Naive B cell (primary cell): Measurements from ENCODE around the gene TCF12. TPM values are rescaled to one million over a fixed set of nuclear protein-coding genes. Genes with fewer than 3 reads are reported as not detected.

Experiments used
- ATAC-seq, 2 donors: fragments of 150-1000 bp; cut with Tn5 transposase; 2 replicates each; pipeline ENCODE4 v1.10.0; 2021; ENCODE audit warnings: low read depth in 2 of 2, mild to moderate bottlenecking in 2 of 2, moderate library complexity in 2 of 2
- DNase-seq: peaks from one replicate; pipeline ENCODE4 v3.0.0; 2022
- H3K27ac Mint-ChIP-seq, 6 donors: one replicate each; pipeline ENCODE4 v1.8.0; 2020 to 2022; ENCODE audit warnings: mild to moderate bottlenecking in 6 of 6, mixed read lengths in 6 of 6, moderate library complexity in 5 of 6, inconsistent platforms in 2 of 6
- H3K27me3 Mint-ChIP-seq, 3 donors: one replicate each; pipeline ENCODE4 v1.8.0; 2021 to 2022; ENCODE audit warnings: mixed read lengths in 3 of 3, mild to moderate bottlenecking in 1 of 3
- H3K36me3 Mint-ChIP-seq, 2 donors: one replicate each; pipeline ENCODE4 v1.8.0; 2020 to 2022; ENCODE audit warnings: mixed read lengths in 2 of 2, inconsistent platforms in 1 of 2, mild to moderate bottlenecking in 1 of 2
- H3K4me1 Mint-ChIP-seq, 3 donors: one replicate each; pipeline ENCODE4 v1.8.0; 2020 to 2022; ENCODE audit warnings: mixed read lengths in 3 of 3, inconsistent platforms in 1 of 3, mild to moderate bottlenecking in 1 of 3, moderate library complexity in 1 of 3
- H3K4me3 Mint-ChIP-seq, 8 donors: one replicate each; pipeline ENCODE4 v1.8.0; 2020 to 2022; ENCODE audit warnings: mild to moderate bottlenecking in 8 of 8, mixed read lengths in 8 of 8, moderate library complexity in 8 of 8, inconsistent platforms in 2 of 8
- H3K9me3 Mint-ChIP-seq, 7 donors: one replicate each; pipeline ENCODE4 v1.8.0; 2020 to 2022; ENCODE audit warnings: mixed read lengths in 7 of 7, mild to moderate bottlenecking in 5 of 7, inconsistent platforms in 2 of 7, moderate library complexity in 1 of 7
- polyA plus RNA-seq, 6 donors: library from polyadenylated mRNA; unstranded; fragments of 300-500 nt; fragmentation: Illumina TruSeq; gene quantifications; one replicate each; pipeline ENCODE4 v1.2.3, GENCODE V29; 2021; ENCODE audit warnings: low read depth in 6 of 6

The TCF12 gene
- polyA plus RNA-seq, 6 donors from 2014 or later, result 42.0 to 70.9 (median 56.1) TPM

GRCh38 chr15:56960116-56960515 lies 41.7 kb downstream of the TCF12 start:
- Mint-ChIP-seq H3K9me3 (peaks cover 0 to 27% (median 16%) of the 10 kb centered on the region in 7 donors), H3K27me3 (no peaks in the 10 kb centered on the region), H3K36me3 (peaks cover 9 to 11% of the 10 kb centered on the region in 2 donors), H3K27ac (no peak overlapping the region), H3K4me3 (no peak overlapping the region), H3K4me1 (peaks cover 23 to 34% (median 26%) of the 10 kb centered on the region in 3 donors)
- DNase-seq, result no peak
- no peak for ATAC-seq

GRCh38 chr15:56963126-56963525 lies 44.7 kb downstream of the TCF12 start:
- peaks cover 0 to 5% of the 10 kb centered on the region in 2 donors for H3K36me3 Mint-ChIP-seq
- no peak overlapping the region for H3K4me3 Mint-ChIP-seq
- no peaks in the 10 kb centered on the region for H3K27me3 Mint-ChIP-seq
- H3K9me3 Mint-ChIP-seq, result peaks cover 0 to 2% (median 0%) of the 10 kb centered on the region in 7 donors
- peak overlapping the region in 2 of 6 donors; percentile 1 to 21 for H3K27ac Mint-ChIP-seq
- ATAC-seq (no peak), DNase-seq (no peak)
- H3K4me1 Mint-ChIP-seq, result peaks cover 24 to 32% (median 30%) of the 10 kb centered on the region in 3 donors

- no peak for ATAC-seq
- Mint-ChIP-seq H3K9me3 (no peaks in the 10 kb centered on the region), H3K4me1 (peaks cover 22 to 33% (median 30%) of the 10 kb centered on the region in 3 donors), H3K27ac (peak overlapping the region in 3 of 6 donors; percentile 4 to 21 (median 10)), H3K36me3 (peaks cover 0 to 5% of the 10 kb centered on the region in 2 donors), H3K27me3 (no peaks in the 10 kb centered on the region), H3K4me3 (peak overlapping the region in 1 of 8 donors; percentile 16)
- DNase-seq, result no peak
These were observed 45.3 kb downstream of the TCF12 start for GRCh38 chr15:56963710-56964109.

- H3K36me3 Mint-ChIP-seq, result peaks cover 0 to 5% of the 10 kb centered on the region in 2 donors
- no peak overlapping the region for H3K4me3 Mint-ChIP-seq
- no peaks in the 10 kb centered on the region for H3K9me3 Mint-ChIP-seq
- peak overlapping the region in 2 of 6 donors; percentile 5 to 31 for H3K27ac Mint-ChIP-seq
- ATAC-seq, result no peak
- H3K4me1 Mint-ChIP-seq, result peaks cover 27 to 37% (median 35%) of the 10 kb centered on the region in 3 donors
- H3K27me3 Mint-ChIP-seq, result no peaks in the 10 kb centered on the region
- no peak for DNase-seq
These were observed 45.7 kb downstream of the TCF12 start for GRCh38 chr15:56964182-56964581.

GRCh38 chr15:56965231-56966013 lies 47.0 kb downstream of the TCF12 start:
- Mint-ChIP-seq H3K4me1 (peaks cover 33 to 47% (median 43%) of the 10 kb centered on the region in 3 donors), H3K36me3 (peaks cover 0 to 5% of the 10 kb centered on the region in 2 donors), H3K27ac (peak overlapping the region in 1 of 6 donors; percentile 12), H3K9me3 (no peaks in the 10 kb centered on the region), H3K4me3 (no peak overlapping the region), H3K27me3 (no peaks in the 10 kb centered on the region)
- DNase-seq (no peak), ATAC-seq (no peak)

- ATAC-seq (no peak), DNase-seq (no peak)
- Mint-ChIP-seq H3K4me1 (peaks cover 42 to 56% (median 55%) of the 10 kb centered on the region in 3 donors), H3K27ac (peak overlapping the region in 1 of 6 donors; percentile 11), H3K36me3 (peaks cover 0 to 5% of the 10 kb centered on the region in 2 donors), H3K4me3 (no peak overlapping the region), H3K27me3 (no peaks in the 10 kb centered on the region), H3K9me3 (no peaks in the 10 kb centered on the region)
These were observed 48.9 kb downstream of the TCF12 start for GRCh38 chr15:56967336-56967735.

- ATAC-seq, result no peak
- Mint-ChIP-seq H3K27ac (peak overlapping the region in 1 of 6 donors; percentile 65), H3K9me3 (no peaks in the 10 kb centered on the region), H3K27me3 (no peaks in the 10 kb centered on the region), H3K4me3 (peak overlapping the region in 1 of 8 donors; percentile 70), H3K36me3 (peaks cover 0 to 5% of the 10 kb centered on the region in 2 donors), H3K4me1 (peaks cover 46 to 59% (median 57%) of the 10 kb centered on the region in 3 donors)
- no peak for DNase-seq
These were observed 49.8 kb downstream of the TCF12 start for GRCh38 chr15:56968256-56968655.

GRCh38 chr15:56968821-56969220 lies 50.4 kb downstream of the TCF12 start:
- DNase-seq (no peak), ATAC-seq (no peak)
- no peaks in the 10 kb centered on the region for H3K27me3 Mint-ChIP-seq
- H3K36me3 Mint-ChIP-seq, result peaks cover 0 to 5% of the 10 kb centered on the region in 2 donors
- peak overlapping the region in 1 of 8 donors; percentile 17 for H3K4me3 Mint-ChIP-seq
- no peak overlapping the region for H3K27ac Mint-ChIP-seq
- peaks cover 44 to 57% (median 53%) of the 10 kb centered on the region in 3 donors for H3K4me1 Mint-ChIP-seq
- H3K9me3 Mint-ChIP-seq, result no peaks in the 10 kb centered on the region

- DNase-seq (no peak), ATAC-seq (no peak)
- Mint-ChIP-seq H3K27ac (peak overlapping the region in 1 of 6 donors; percentile 11), H3K36me3 (peaks cover 0 to 5% of the 10 kb centered on the region in 2 donors), H3K4me3 (no peak overlapping the region), H3K27me3 (no peaks in the 10 kb centered on the region), H3K4me1 (peaks cover 40 to 53% (median 48%) of the 10 kb centered on the region in 3 donors), H3K9me3 (no peaks in the 10 kb centered on the region)
These were observed 50.9 kb downstream of the TCF12 start for GRCh38 chr15:56969265-56969895.

GRCh38 chr15:56971571-56971970 lies 53.1 kb downstream of the TCF12 start:
- Mint-ChIP-seq H3K4me3 (no peak overlapping the region), H3K4me1 (peaks cover 39 to 51% (median 45%) of the 10 kb centered on the region in 3 donors), H3K27ac (peak overlapping the region in 2 of 6 donors; percentile 3 to 49), H3K27me3 (no peaks in the 10 kb centered on the region), H3K9me3 (peaks cover 0 to 1% (median 0%) of the 10 kb centered on the region in 7 donors), H3K36me3 (peaks cover 0 to 5% of the 10 kb centered on the region in 2 donors)
- no peak for ATAC-seq
- DNase-seq, result no peak

GRCh38 chr15:56972016-56972415 lies 53.6 kb downstream of the TCF12 start:
- no peaks in the 10 kb centered on the region for H3K27me3 Mint-ChIP-seq
- DNase-seq, result no peak
- H3K9me3 Mint-ChIP-seq, result peaks cover 0 to 1% (median 0%) of the 10 kb centered on the region in 7 donors
- peaks cover 39 to 52% (median 47%) of the 10 kb centered on the region in 3 donors for H3K4me1 Mint-ChIP-seq
- ATAC-seq, result no peak
- no peak overlapping the region for H3K27ac Mint-ChIP-seq
- H3K36me3 Mint-ChIP-seq, result peaks cover 0 to 5% of the 10 kb centered on the region in 2 donors
- no peak overlapping the region for H3K4me3 Mint-ChIP-seq

- DNase-seq, result no peak
- Mint-ChIP-seq H3K4me3 (no peak overlapping the region), H3K9me3 (peaks cover 0 to 1% (median 0%) of the 10 kb centered on the region in 7 donors), H3K27me3 (no peaks in the 10 kb centered on the region), H3K36me3 (peaks cover 0 to 1% of the 10 kb centered on the region in 2 donors), H3K27ac (peak overlapping the region in 2 of 6 donors; percentile 19 to 68), H3K4me1 (peaks cover 39 to 53% (median 47%) of the 10 kb centered on the region in 3 donors)
- no peak for ATAC-seq
These were observed 54.0 kb downstream of the TCF12 start for GRCh38 chr15:56972426-56972825.

- no peak for DNase-seq
- H3K4me1 Mint-ChIP-seq, result peaks cover 38 to 48% (median 38%) of the 10 kb centered on the region in 3 donors
- H3K27ac Mint-ChIP-seq, result no peak overlapping the region
- H3K27me3 Mint-ChIP-seq, result no peaks in the 10 kb centered on the region
- no peak for ATAC-seq
- H3K36me3 Mint-ChIP-seq, result no peaks in the 10 kb centered on the region
- H3K9me3 Mint-ChIP-seq, result peaks cover 0 to 1% (median 0%) of the 10 kb centered on the region in 7 donors
- H3K4me3 Mint-ChIP-seq, result no peak overlapping the region
These were observed 55.0 kb downstream of the TCF12 start for GRCh38 chr15:56973463-56973862.
